NCI-H1694 treated with DMSO at 0.1 percent for 48 hours (cell line): Measurements from ENCODE around the gene PGM2.
"Not testable (repeated sequence)": the region's sequence is repeated elsewhere in the genome, so short reads cannot be mapped to it uniquely, and the experiment has no call there.

Experiments used
- DNase-seq: peaks from one replicate; lab custom pipeline; 2025; lab: John Stamatoyannopoulos, UW

Gene PGM2

GRCh38 chr4:37818752-37819151, 7.7 kb upstream of the PGM2 start:
- no peak for DNase-seq

- DNase-seq = not testable (repeated sequence)
These were observed 6.0 kb upstream of the PGM2 start for GRCh38 chr4:37820458-37820857.

- no peak for DNase-seq
These were observed 4.4 kb upstream of the PGM2 start for GRCh38 chr4:37821953-37822605.

- DNase-seq = not testable (repeated sequence)
These were observed 985 bp upstream of the PGM2 start for GRCh38 chr4:37825501-37825900.

- DNase-seq = no peak
These were observed 555 bp upstream of the PGM2 start for GRCh38 chr4:37825968-37826294.

- no peak for DNase-seq
These were observed 672 bp downstream of the PGM2 start for GRCh38 chr4:37827030-37827685.

- DNase-seq = no peak
These were observed 1.4 kb downstream of the PGM2 start for GRCh38 chr4:37827802-37828321.

- DNase-seq = no peak
These were observed 2.4 kb downstream of the PGM2 start for GRCh38 chr4:37828843-37829242.

GRCh38 chr4:37830640-37831039, 4.2 kb downstream of the PGM2 start:
- DNase-seq = no peak

- DNase-seq = no peak
These were observed 8.5 kb downstream of the PGM2 start for GRCh38 chr4:37835031-37835430.

- DNase-seq = no peak
These were observed 9.3 kb downstream of the PGM2 start for GRCh38 chr4:37835806-37836205.

GRCh38 chr4:37836274-37836673, 9.8 kb downstream of the PGM2 start:
- no peak for DNase-seq

GRCh38 chr4:37836838-37837440, 10.5 kb downstream of the PGM2 start:
- DNase-seq = no peak

GRCh38 chr4:37837446-37837845, 11.0 kb downstream of the PGM2 start:
- no peak for DNase-seq

GRCh38 chr4:37839426-37839825, 12.9 kb downstream of the PGM2 start:
- DNase-seq = no peak

- no peak for DNase-seq
These were observed 17.7 kb downstream of the PGM2 start for GRCh38 chr4:37844204-37844603.

- no peak for DNase-seq
These were observed 18.7 kb downstream of the PGM2 start for GRCh38 chr4:37845201-37845600.

- DNase-seq = no peak
These were observed 20.9 kb downstream of the PGM2 start for GRCh38 chr4:37847311-37847884.

GRCh38 chr4:37852376-37852775, 25.9 kb downstream of the PGM2 start:
- DNase-seq = no peak

GRCh38 chr4:37858112-37858511, 31.6 kb downstream of the PGM2 start:
- no peak for DNase-seq

GRCh38 chr4:37858872-37859271, 32.4 kb downstream of the PGM2 start:
- no peak for DNase-seq

GRCh38 chr4:37860266-37860665, 33.8 kb downstream of the PGM2 start:
- DNase-seq = no peak

GRCh38 chr4:37862961-37863360, 36.5 kb downstream of the PGM2 start:
- DNase-seq = no peak
